Measurements from ENCODE around the gene PCAT7.

- TF ChIP-seq, protein P1, sequence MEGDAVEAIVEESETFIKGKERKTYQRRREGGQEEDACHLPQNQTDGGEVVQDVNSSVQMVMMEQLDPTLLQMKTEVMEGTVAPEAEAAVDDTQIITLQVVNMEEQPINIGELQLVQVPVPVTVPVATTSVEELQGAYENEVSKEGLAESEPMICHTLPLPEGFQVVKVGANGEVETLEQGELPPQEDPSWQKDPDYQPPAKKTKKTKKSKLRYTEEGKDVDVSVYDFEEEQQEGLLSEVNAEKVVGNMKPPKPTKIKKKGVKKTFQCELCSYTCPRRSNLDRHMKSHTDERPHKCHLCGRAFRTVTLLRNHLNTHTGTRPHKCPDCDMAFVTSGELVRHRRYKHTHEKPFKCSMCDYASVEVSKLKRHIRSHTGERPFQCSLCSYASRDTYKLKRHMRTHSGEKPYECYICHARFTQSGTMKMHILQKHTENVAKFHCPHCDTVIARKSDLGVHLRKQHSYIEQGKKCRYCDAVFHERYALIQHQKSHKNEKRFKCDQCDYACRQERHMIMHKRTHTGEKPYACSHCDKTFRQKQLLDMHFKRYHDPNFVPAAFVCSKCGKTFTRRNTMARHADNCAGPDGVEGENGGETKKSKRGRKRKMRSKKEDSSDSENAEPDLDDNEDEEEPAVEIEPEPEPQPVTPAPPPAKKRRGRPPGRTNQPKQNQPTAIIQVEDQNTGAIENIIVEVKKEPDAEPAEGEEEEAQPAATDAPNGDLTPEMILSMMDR (IDR thresholded peaks at IDR 0.05; ENCODE audit: low read length) = no peak
- TF ChIP-seq EZH2 (optimal IDR thresholded peaks at IDR 0.05; ENCODE audit: low read depth, low read length) = no peak
These were observed 44.2 kb downstream of the PCAT7 start for GRCh38 chr9:94599102-94599501.

Data from MM.1S (cell line).